A549 (cell line): Measurements from ENCODE around the gene DNM1. TPM values are rescaled to one million over a fixed set of nuclear protein-coding genes. Genes with fewer than 3 reads are reported as not detected.

ENCODE experiments used
- ATAC-seq, 2 experiments: fragments of 200-7000 bp in 1 of 2; fragments of >200 bp in 1 of 2; cut with Nextera tagmentation in 1 of 2; cut with Tn5 transposase in 1 of 2; 3 replicates each; pipeline versions ENCODE4 v1.8.0 to v1.9.1; 2018 to 2020; ENCODE audit warnings: mild to moderate bottlenecking in 1 of 2, moderate library complexity in 1 of 2
- CTCF ChIA-PET: fragments of 300-600 bp; sonication (Branson Sonifier 250); formaldehyde crosslinking; extraction: SDS; loops from one replicate; lab custom pipeline; 2021; ENCODE audit warnings: antibody characterized with exemption, inconsistent platforms; lab: Yijun Ruan, JAX
- POLR2A ChIA-PET: fragments of 350-600 bp; formaldehyde crosslinking; extraction: SDS; loops from one replicate; lab custom pipeline; 2021; ENCODE audit warnings: antibody characterized with exemption, inconsistent platforms; lab: Yijun Ruan, JAX
- DNase-seq, 2 experiments: peaks; one replicate each; pipeline versions ENCODE4 v3.0.0 to v3.0.0-alpha.2; 2011 to 2016; ENCODE audit warnings: low read depth in 1 of 2, low spot score in 1 of 2
- FAIRE-seq: peaks from 2 replicates; lab custom pipeline; 2011; peaks lifted over from hg19 to GRCh38; lab: Jason Lieb, UNC
- H3K27ac ChIP-seq, 2 experiments: fragments of >200 bp; sonication (Bioruptor Twin); formaldehyde crosslinking; 3 replicates each; pipeline ENCODE4 v1.5.1; 2016 to 2017
- H3K4me1 ChIP-seq: fragments of >200 bp; sonication (Bioruptor Twin); formaldehyde crosslinking; 3 replicates; pipeline ENCODE4 v1.6.1; 2016
- H3K4me2 ChIP-seq: fragments of >200 bp; sonication (Bioruptor Twin); formaldehyde crosslinking; 3 replicates; pipeline ENCODE4 v1.6.1; 2016
- H3K4me3 ChIP-seq: fragments of >200 bp; sonication (Bioruptor Twin); formaldehyde crosslinking; 3 replicates; pipeline ENCODE4 v1.5.1; 2016
- H3K9me3 ChIP-seq: fragments of >200 bp; sonication (Bioruptor Twin); formaldehyde crosslinking; 3 replicates; pipeline ENCODE4 v1.6.1; 2016
- CBX8 ChIP-seq: fragments of 200-600 bp; sonication (generic); IDR thresholded peaks from 2 replicates; pipeline ENCODE4 v1.6.1; 2016
- EHF ChIP-seq: fragments of 250-450 bp; sonication (Bioruptor Pico); IDR thresholded peaks from 2 replicates; pipeline ENCODE4 v1.5.0; 2020; ENCODE audit warnings: mild to moderate bottlenecking
- ESRRA ChIP-seq: fragments of 150-350 bp; IDR thresholded peaks from 2 replicates; pipeline ENCODE4 v1.6.1; 2014; ENCODE audit warnings: mild to moderate bottlenecking, low read length, borderline replicate concordance
- FOSL2 ChIP-seq, 2 experiments: fragments of 450-650 bp in 1 of 2; fragments of >200 bp in 1 of 2; sonication (Bioruptor Twin) in 1 of 2; formaldehyde crosslinking; IDR thresholded peaks; 2 replicates each; pipeline versions ENCODE4 v1.5.0 to v1.6.1; 2016 to 2020; ENCODE audit warnings: mild to moderate bottlenecking in 1 of 2, moderate library complexity in 1 of 2
- HEYL ChIP-seq: fragments of 250-450 bp; sonication (Bioruptor Pico); IDR thresholded peaks from 2 replicates; pipeline ENCODE4 v1.8.0; 2021; ENCODE audit warnings: mild to moderate bottlenecking, moderate library complexity
- HOXB5 ChIP-seq: fragments of 250-450 bp; sonication (Bioruptor Pico); IDR thresholded peaks from 2 replicates; pipeline ENCODE4 v1.5.0; 2020; ENCODE audit warnings: mild to moderate bottlenecking, moderate library complexity
- KDM5A ChIP-seq: fragments of 200-600 bp; sonication (generic); IDR thresholded peaks from 2 replicates; pipeline ENCODE4 v1.6.1; 2016; ENCODE audit warnings: antibody characterized with exemption, mild to moderate bottlenecking
- MAFK ChIP-seq: fragments of 450-650 bp; IDR thresholded peaks from 2 replicates; pipeline ENCODE4 v1.6.1; 2014; ENCODE audit not compliant: partially characterized antibody
- MYC ChIP-seq: IDR thresholded peaks from 2 replicates; pipeline ENCODE4 v1.6.1; 2012; ENCODE audit warnings: mild to moderate bottlenecking, inconsistent platforms, low read length, improper control_type of control experiment, borderline replicate concordance
- NFE2L2 ChIP-seq: fragments of 150-350 bp; conservative IDR thresholded peaks from 2 replicates; pipeline ENCODE4 v1.6.1; 2014; ENCODE audit warnings: low read length
- NPAS2 ChIP-seq: fragments of 250-450 bp; sonication (Bioruptor Pico); IDR thresholded peaks from 2 replicates; pipeline ENCODE4 v1.8.0; 2022; ENCODE audit warnings: mild to moderate bottlenecking, moderate library complexity, borderline replicate concordance
- PHF8 ChIP-seq: fragments of 200-600 bp; sonication (generic); IDR thresholded peaks from 2 replicates; pipeline ENCODE4 v1.6.1; 2016; ENCODE audit warnings: low read depth, mild to moderate bottlenecking, antibody characterized with exemption, moderate library complexity, borderline replicate concordance
- POLR2A ChIP-seq: IDR thresholded peaks from 2 replicates; pipeline ENCODE4 v1.6.1; 2012; ENCODE audit warnings: mild to moderate bottlenecking, low read length
- RAD21 ChIP-seq, 2 experiments: fragments of >200 bp in 1 of 2; sonication (Bioruptor Twin) in 1 of 2; formaldehyde crosslinking in 1 of 2; IDR thresholded peaks in 1 of 2; conservative IDR thresholded peaks in 1 of 2; 2 replicates in 1 of 2; 3 replicates in 1 of 2; pipeline ENCODE4 v1.6.1; 2012 to 2018; ENCODE audit warnings: inconsistent platforms in 1 of 2
- RARB ChIP-seq: fragments of 250-450 bp; sonication (Bioruptor Pico); IDR thresholded peaks from 2 replicates; pipeline ENCODE4 v1.8.0; 2021; ENCODE audit warnings: mild to moderate bottlenecking, moderate library complexity
- RFX5 ChIP-seq: fragments of 450-650 bp; IDR thresholded peaks from 2 replicates; pipeline ENCODE4 v1.7.1; 2014; ENCODE audit warnings: antibody characterized with exemption, mild to moderate bottlenecking, moderate library complexity
- RNF2 ChIP-seq: fragments of 200-600 bp; sonication (generic); IDR thresholded peaks from 2 replicates; pipeline ENCODE4 v1.6.1; 2016; ENCODE audit warnings: low read depth, mild to moderate bottlenecking, antibody characterized with exemption, moderate library complexity, borderline replicate concordance
- SMC3 ChIP-seq: fragments of >200 bp; sonication (Bioruptor Twin); formaldehyde crosslinking; IDR thresholded peaks from 3 replicates; pipeline ENCODE4 v1.6.1; 2018; ENCODE audit warnings: inconsistent platforms
- TP53 ChIP-seq: fragments of 250-450 bp; sonication (Bioruptor Pico); IDR thresholded peaks from 2 replicates; pipeline ENCODE4 v1.5.0; 2021; ENCODE audit warnings: mild to moderate bottlenecking, moderate library complexity
- ZFP36 ChIP-seq: fragments of 450-650 bp; IDR thresholded peaks from 2 replicates; pipeline ENCODE4 v1.6.1; 2014; ENCODE audit warnings: borderline replicate concordance; ENCODE audit not compliant: partially characterized antibody
- WGBS: methylation state at CpG from one replicate; pipeline ENCODE4 v1.1.6; 2017; ENCODE audit errors: missing lambda C conversion rate; 5-methylcytosine and 5-hydroxymethylcytosine counted together
- polyA plus RNA-seq, 4 experiments: library from polyadenylated mRNA; depleted of rRNA in 3 of 4; stranded (reverse); fragments of >200 nt; fragmentation: RNase III in 1 of 4; extraction: RNeasy Plus Mini Kit Qiagen cat#74134 plus additional on column Dnase treatment in 1 of 4; gene quantifications; 2 replicates in 3 of 4; 3 replicates in 1 of 4; pipeline ENCODE4 v1.2.3, GENCODE V29; 2011 to 2017
- TF ChIP-seq, protein P1 (sequence below): fragments of >200 bp; sonication (Bioruptor Twin); formaldehyde crosslinking; IDR thresholded peaks from 2 replicates; pipeline ENCODE4 v1.6.1; 2016
- TF ChIP-seq, protein P2 (sequence below): fragments of >200 bp; sonication (Bioruptor Twin); formaldehyde crosslinking; IDR thresholded peaks from 3 replicates; pipeline ENCODE4 v1.5.1; 2016

Gene DNM1
- polyA plus RNA-seq, 2 of the 4 experiments (the other 2 are of a cell fraction), result 60.2 to 139 TPM

DNA sequence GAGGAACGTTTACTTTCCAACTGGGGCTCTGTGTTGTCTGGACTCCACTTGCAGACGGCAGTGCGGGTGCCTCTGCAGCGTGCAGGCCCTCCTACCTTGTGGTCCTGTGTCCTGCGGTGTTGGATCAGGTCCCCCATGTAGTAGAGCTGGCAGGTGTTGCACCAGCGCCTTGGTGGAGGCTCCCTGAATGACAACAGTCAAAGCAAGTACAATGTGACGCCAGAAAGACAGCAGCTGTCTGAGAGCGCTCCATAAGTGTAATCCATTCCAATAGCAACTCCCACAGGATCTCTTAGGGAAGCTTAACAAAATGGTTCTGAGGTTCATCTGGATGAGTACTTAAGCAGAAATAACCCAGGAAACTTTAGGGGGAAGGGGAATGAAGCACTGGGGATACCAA, 33.3 kb upstream of the DNM1 start (continued):
- no peak for TF ChIP-seq NPAS2

DNA sequence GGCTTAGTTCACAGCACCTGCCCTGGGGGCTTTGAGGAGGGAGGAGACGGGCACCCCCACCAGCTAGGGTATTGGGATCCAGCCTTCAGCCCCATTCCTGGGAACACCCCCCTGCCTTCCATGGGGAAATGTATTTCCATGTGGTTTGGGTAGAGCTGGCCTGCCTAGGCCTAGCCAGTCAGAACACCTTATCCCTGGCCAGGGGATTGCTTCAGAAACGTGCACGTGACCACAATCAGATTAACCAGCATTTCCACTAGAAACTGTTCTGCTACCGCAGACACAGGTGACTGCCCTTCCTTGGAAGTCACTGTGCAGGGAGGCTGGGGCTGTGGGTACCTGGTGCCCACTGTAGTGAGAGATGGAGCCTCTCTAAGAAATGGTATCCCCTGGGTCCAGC, 29.1 kb upstream of the DNM1 start:
- Histone ChIP-seq H3K4me3 (no peak overlapping the region), H3K4me2 (no peak overlapping the region), H3K9me3 (peaks cover 3% of the 10 kb centered on the region; the same call in 2 of the 3 replicates), H3K27ac (no peak overlapping the region), H3K4me1 (no peaks in the 10 kb centered on the region)
- ATAC-seq, result no peak
- ChIA-PET CTCF (interaction anchor here (0.5 to 9.6 kb wide), 6 partner anchors 10 to 57 kb away, joined by 3 to 41 read pairs (median 6); partner anchors contain the start of gene CIZ1), POLR2A (interaction anchor here (1.2 kb wide), 1 partner anchor 14 kb away, joined by 3 read pairs; the partner anchor contains the start of gene BBLN)
- TF ChIP-seq MYC (no peak), NPAS2 (no peak), CBX8 (no peak)
- WGBS, result 92% methylated on average over 4 of the region's 4 CpGs
- no peak for FAIRE-seq
- no peak for DNase-seq

DNA sequence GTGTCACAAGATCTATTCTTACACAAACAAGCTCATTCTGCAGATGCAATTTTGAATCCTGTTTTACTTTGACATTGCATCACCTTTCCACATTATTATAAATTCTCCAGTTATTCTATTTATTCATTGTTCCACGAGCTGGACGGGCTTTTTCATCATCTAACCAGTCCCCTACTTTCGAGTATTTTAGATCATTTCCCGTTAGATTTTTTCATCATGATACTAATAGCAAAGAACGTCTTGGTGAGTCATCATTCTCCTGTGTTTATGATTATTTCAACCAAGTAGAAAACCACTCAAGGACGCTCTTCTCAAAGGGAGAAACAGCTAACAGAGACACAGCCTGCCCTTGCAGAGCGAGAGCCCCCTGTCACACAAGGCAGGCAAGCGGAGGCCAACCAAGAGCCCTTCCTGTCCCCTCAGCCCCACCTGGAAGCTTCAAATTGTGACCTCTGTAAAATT, 28.0 kb upstream of the DNM1 start:
- Histone ChIP-seq H3K4me1 (no peaks in the 10 kb centered on the region), H3K27ac (no peak overlapping the region), H3K4me2 (no peak overlapping the region), H3K4me3 (no peak overlapping the region), H3K9me3 (peaks cover 8% of the 10 kb centered on the region; the same call in 2 of the 3 replicates)
- POLR2A ChIA-PET, result no interaction called here
- CTCF ChIA-PET, result interaction anchor here (1.1 to 9.6 kb wide), 8 partner anchors 9 to 58 kb away, joined by 3 to 41 read pairs (median 6); partner anchors contain the start of gene CIZ1
- TF ChIP-seq PHF8 (no peak), RNF2 (no peak), ZFP36 (no peak), FOSL2 (IDR thresholded peaks at IDR 0.05) (no peak), FOSL2 (CRISPR knock-in tag; IDR thresholded peaks at IDR 0.05) (peak; percentile 64), SMC3 (no peak), RFX5 (no peak)
- TF ChIP-seq, all 56 proteins: peak for 1
- ATAC-seq, result no peak
- no peak for FAIRE-seq
- WGBS, result 67% methylated on average over 8 of the region's 8 CpGs
- DNase-seq, result no peak

DNA sequence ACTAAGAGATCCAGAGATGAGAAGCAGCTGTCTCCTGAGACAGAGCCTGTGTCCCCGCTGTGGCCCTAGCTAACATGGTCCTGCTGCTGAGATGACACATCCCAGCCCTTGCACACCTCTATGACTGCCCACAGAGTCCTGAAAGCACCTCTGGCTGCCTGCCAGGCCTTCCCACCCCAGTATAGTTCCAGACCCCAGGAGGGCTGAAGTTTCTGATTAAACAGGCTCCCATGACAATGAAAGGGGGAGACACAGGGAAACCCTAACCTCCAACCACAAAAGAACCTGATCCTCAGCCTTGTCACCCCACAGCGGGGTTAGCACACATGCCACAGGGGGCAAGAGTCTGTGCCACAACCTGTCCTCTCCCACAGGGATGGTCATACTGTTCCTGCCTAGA, 27.5 kb upstream of the DNM1 start:
- CTCF ChIA-PET, result interaction anchor here (1.1 to 9.6 kb wide), 6 partner anchors 8 to 58 kb away, joined by 3 to 41 read pairs (median 8); partner anchors contain the start of gene CIZ1
- no peak overlapping the region for H3K4me3 ChIP-seq
- H3K4me2 ChIP-seq, result no peak overlapping the region
- POLR2A ChIA-PET, result no interaction called here
- no peaks in the 10 kb centered on the region for H3K4me1 ChIP-seq
- peaks cover 8% of the 10 kb centered on the region; the same call in 2 of the 3 replicates for H3K9me3 ChIP-seq
- no peak overlapping the region for H3K27ac ChIP-seq
- 95% methylated on average over 2 of the region's 2 CpGs for WGBS
- no peak for ATAC-seq
- no peak for TF ChIP-seq KDM5A
- no peak for FAIRE-seq
- DNase-seq, result no peak

DNA sequence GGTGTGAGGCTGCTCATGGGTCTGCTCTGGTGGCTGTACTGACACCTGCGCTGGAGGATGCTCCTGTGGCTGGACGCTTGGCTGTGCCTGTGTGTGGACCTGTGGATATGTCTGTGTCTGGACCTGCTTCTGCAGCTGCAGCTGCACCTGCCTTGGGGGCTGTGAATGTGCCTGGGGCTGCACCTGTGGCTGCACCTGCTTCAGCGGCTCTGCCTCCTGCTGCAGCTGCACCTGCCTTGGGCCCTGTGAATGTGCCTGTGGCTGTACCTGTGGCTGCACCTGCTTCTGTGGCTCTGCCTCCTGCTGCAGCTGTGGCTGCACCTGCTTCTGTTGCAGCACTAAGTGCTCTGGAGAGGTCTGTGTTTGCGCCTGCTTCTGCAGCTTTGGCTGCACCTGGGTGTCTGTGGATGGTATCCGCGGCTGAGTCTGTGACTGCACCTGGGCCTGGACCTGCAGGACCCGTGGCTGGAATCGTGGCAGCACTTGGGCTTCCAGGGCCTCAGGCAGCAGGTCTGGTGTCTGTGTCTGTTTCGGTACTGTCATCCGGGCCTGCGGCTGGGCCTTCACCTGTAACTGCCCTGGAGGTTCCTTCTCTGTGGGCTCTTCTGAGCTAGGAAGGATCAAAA, 24.3 kb upstream of the DNM1 start:
- FAIRE-seq (no peak), DNase-seq (no peak), ATAC-seq (no peak)
- peaks cover 8% of the 10 kb centered on the region; the same call in 2 of the 3 replicates for H3K9me3 ChIP-seq
- no peak overlapping the region for H3K4me2 ChIP-seq
- H3K4me3 ChIP-seq, result no peak overlapping the region
- H3K27ac ChIP-seq, result no peak overlapping the region
- H3K4me1 ChIP-seq, result no peaks in the 10 kb centered on the region
- ChIA-PET CTCF (interaction anchor here (1.0 to 9.6 kb wide), 3 partner anchors 9 to 14 kb away, joined by 3 to 41 read pairs (median 41); partner anchors contain the start of gene CIZ1), POLR2A (no interaction called here)
- WGBS, result 90% methylated on average over 9 of the region's 11 CpGs
- no peak for TF ChIP-seq MAFK
- no peak for TF ChIP-seq KDM5A
- TF ChIP-seq ZFP36, result peak; percentile 53

DNA sequence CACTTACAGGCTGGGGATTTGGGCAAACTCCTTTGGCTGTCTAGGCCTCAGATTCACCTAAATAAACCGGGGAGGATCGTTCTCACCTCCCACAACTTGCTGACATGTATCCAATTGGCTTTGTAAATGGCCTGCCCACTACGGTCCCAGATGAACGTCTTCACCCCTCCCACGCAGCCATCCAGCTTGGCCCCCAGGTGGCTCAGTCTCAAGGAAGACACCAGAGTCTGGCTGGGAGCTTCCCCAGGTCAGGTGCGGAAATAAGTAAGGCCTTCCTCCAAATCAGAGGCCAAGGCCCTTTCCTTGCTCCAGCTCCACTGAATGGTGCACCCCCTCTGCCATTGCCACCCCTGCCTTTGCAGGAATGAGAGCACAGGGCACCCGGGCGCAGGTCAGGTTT, 23.2 kb upstream of the DNM1 start:
- DNase-seq (no peak), ATAC-seq (no peak), FAIRE-seq (no peak)
- H3K4me1 ChIP-seq, result no peaks in the 10 kb centered on the region
- ChIA-PET CTCF (interaction anchor here (0.8 to 9.6 kb wide), 4 partner anchors 10 to 16 kb away, joined by 3 to 41 read pairs (median 22); partner anchors contain the start of gene CIZ1), POLR2A (no interaction called here)
- no peak overlapping the region for H3K4me3 ChIP-seq
- H3K4me2 ChIP-seq, result no peak overlapping the region
- WGBS, result 96% methylated on average over 8 of the region's 8 CpGs
- no peak overlapping the region for H3K27ac ChIP-seq
- peaks cover 8% of the 10 kb centered on the region; the same call in 2 of the 3 replicates for H3K9me3 ChIP-seq
- TF ChIP-seq EHF, result no peak
- TF ChIP-seq ESRRA, result no peak
- TF ChIP-seq TP53 (CRISPR knock-in tag), result no peak
- TF ChIP-seq FOSL2 (IDR thresholded peaks at IDR 0.05), result no peak
- no peak for TF ChIP-seq FOSL2 (CRISPR knock-in tag; IDR thresholded peaks at IDR 0.05)
- TF ChIP-seq, protein P1, sequence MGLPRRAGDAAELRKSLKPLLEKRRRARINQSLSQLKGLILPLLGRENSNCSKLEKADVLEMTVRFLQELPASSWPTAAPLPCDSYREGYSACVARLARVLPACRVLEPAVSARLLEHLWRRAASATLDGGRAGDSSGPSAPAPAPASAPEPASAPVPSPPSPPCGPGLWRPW, result no peak
- TF ChIP-seq RAD21 (conservative IDR thresholded peaks at IDR 0.05 in 1 of 2, IDR thresholded peaks at IDR 0.05 in 1 of 2), result no peak
- no peak for TF ChIP-seq HEYL (CRISPR knock-in tag)
- TF ChIP-seq, protein P2, sequence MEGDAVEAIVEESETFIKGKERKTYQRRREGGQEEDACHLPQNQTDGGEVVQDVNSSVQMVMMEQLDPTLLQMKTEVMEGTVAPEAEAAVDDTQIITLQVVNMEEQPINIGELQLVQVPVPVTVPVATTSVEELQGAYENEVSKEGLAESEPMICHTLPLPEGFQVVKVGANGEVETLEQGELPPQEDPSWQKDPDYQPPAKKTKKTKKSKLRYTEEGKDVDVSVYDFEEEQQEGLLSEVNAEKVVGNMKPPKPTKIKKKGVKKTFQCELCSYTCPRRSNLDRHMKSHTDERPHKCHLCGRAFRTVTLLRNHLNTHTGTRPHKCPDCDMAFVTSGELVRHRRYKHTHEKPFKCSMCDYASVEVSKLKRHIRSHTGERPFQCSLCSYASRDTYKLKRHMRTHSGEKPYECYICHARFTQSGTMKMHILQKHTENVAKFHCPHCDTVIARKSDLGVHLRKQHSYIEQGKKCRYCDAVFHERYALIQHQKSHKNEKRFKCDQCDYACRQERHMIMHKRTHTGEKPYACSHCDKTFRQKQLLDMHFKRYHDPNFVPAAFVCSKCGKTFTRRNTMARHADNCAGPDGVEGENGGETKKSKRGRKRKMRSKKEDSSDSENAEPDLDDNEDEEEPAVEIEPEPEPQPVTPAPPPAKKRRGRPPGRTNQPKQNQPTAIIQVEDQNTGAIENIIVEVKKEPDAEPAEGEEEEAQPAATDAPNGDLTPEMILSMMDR, result no peak
- TF ChIP-seq NFE2L2, result no peak
- TF ChIP-seq RARB (CRISPR knock-in tag), result no peak
- TF ChIP-seq HOXB5 (CRISPR knock-in tag), result no peak
- no peak for TF ChIP-seq POLR2A
- TF ChIP-seq SMC3, result no peak
